H1 (cell line): ENCODE results near the gene NAT8L.

Experiments
- CBX5 ChIP-seq: fragments of 300-800, 300-1000 bp; sonication (generic); IDR thresholded peaks from 2 replicates; pipeline ENCODE4 v1.7.1; 2016; ENCODE audit warnings: antibody characterized with exemption, low read length, low read depth
- CHD2 ChIP-seq: IDR thresholded peaks from 2 replicates; pipeline ENCODE4 v1.6.1; 2012; ENCODE audit warnings: low read length, improper control_type of control experiment
- CREB1 ChIP-seq: IDR thresholded peaks from 2 replicates; pipeline ENCODE4 v1.6.1; 2012; ENCODE audit warnings: inconsistent platforms
- EZH2 ChIP-seq: fragments of 200-600 bp; sonication (generic); IDR thresholded peaks from 2 replicates; pipeline ENCODE4 v1.7.1; 2012; ENCODE audit warnings: low read depth, mild to moderate bottlenecking, moderate library complexity, low read length, inconsistent platforms; ENCODE audit not compliant: severe bottlenecking
- GTF2F1 ChIP-seq: IDR thresholded peaks from 2 replicates; pipeline ENCODE4 v1.6.1; 2012; ENCODE audit warnings: low read depth, low read length, improper control_type of control experiment, borderline replicate concordance
- HDAC6 ChIP-seq: IDR thresholded peaks from one replicate; pipeline ENCODE4 v1.7.1; 2012; ENCODE audit warnings: low read depth, mild to moderate bottlenecking, inconsistent platforms, low read length, moderate library complexity
- MAFK ChIP-seq: IDR thresholded peaks from 2 replicates; pipeline ENCODE4 v1.6.1; 2012; ENCODE audit warnings: low read depth, mild to moderate bottlenecking, improper control_type of control experiment, low read length
- POLR2AphosphoS5 ChIP-seq: IDR thresholded peaks from 2 replicates; pipeline ENCODE4 v1.6.1; 2011; ENCODE audit warnings: low read depth, low read length
- RNF2 ChIP-seq: fragments of 200-900, 300-1000 bp; sonication (generic); IDR thresholded peaks from 2 replicates; pipeline ENCODE4 v1.7.1; 2016; ENCODE audit warnings: borderline replicate concordance, low read depth, mild to moderate bottlenecking, antibody characterized with exemption, low read length; ENCODE audit not compliant: poor library complexity, severe bottlenecking; ENCODE audit errors: missing control alignments
- SUZ12 ChIP-seq: fragments of 200-600 bp; sonication (generic); IDR thresholded peaks from 2 replicates; pipeline ENCODE4 v1.6.1; 2012; ENCODE audit warnings: mild to moderate bottlenecking, inconsistent platforms, low read length, moderate library complexity, mixed read lengths
- TAF1 ChIP-seq: IDR thresholded peaks from 2 replicates; pipeline ENCODE4 v1.6.1; 2011; ENCODE audit warnings: mild to moderate bottlenecking, low read depth, low read length
- TCF12 ChIP-seq: IDR thresholded peaks from 2 replicates; pipeline ENCODE4 v1.6.1; 2011; ENCODE audit warnings: low read depth, mild to moderate bottlenecking, low read length
- USF2 ChIP-seq: IDR thresholded peaks from 2 replicates; pipeline ENCODE4 v1.6.1; 2011; ENCODE audit warnings: low read length, improper control_type of control experiment
- TF ChIP-seq, protein P1 (sequence below), 3 experiments: IDR thresholded peaks; 1 replicate in 2 of 3; 2 replicates in 1 of 3; pipeline versions ENCODE4 v1.5.1 to v1.6.1; 2011; ENCODE audit warnings: low read length in 3 of 3, mild to moderate bottlenecking in 3 of 3, inconsistent platforms in 2 of 3, low read depth in 1 of 3, moderate library complexity in 1 of 3; ENCODE audit not compliant: insufficient read depth in 1 of 3; ENCODE audit errors: control extremely low read depth in 1 of 3

- TF ChIP-seq, protein P1, sequence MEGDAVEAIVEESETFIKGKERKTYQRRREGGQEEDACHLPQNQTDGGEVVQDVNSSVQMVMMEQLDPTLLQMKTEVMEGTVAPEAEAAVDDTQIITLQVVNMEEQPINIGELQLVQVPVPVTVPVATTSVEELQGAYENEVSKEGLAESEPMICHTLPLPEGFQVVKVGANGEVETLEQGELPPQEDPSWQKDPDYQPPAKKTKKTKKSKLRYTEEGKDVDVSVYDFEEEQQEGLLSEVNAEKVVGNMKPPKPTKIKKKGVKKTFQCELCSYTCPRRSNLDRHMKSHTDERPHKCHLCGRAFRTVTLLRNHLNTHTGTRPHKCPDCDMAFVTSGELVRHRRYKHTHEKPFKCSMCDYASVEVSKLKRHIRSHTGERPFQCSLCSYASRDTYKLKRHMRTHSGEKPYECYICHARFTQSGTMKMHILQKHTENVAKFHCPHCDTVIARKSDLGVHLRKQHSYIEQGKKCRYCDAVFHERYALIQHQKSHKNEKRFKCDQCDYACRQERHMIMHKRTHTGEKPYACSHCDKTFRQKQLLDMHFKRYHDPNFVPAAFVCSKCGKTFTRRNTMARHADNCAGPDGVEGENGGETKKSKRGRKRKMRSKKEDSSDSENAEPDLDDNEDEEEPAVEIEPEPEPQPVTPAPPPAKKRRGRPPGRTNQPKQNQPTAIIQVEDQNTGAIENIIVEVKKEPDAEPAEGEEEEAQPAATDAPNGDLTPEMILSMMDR (IDR thresholded peaks at IDR 0.05; ENCODE audit: control extremely low read depth in 1 of 3, insufficient read depth in 1 of 3, low read depth in 1 of 3, low read length in 3 of 3) = no peak
- TF ChIP-seq TCF12 (no peak), HDAC6 (no peak), POLR2AphosphoS5 (no peak), TAF1 (no peak), EZH2 (no peak), GTF2F1 (no peak), SUZ12 (no peak), CHD2 (no peak), MAFK (no peak), CREB1 (no peak), USF2 (no peak), CBX5 (no peak), RNF2 (no peak)
These were observed 35.4 kb downstream of the NAT8L start for GRCh38 chr4:2094545-2094944.
